ENCODE results near the gene CLEC3B.

The CLEC3B gene

DNA sequence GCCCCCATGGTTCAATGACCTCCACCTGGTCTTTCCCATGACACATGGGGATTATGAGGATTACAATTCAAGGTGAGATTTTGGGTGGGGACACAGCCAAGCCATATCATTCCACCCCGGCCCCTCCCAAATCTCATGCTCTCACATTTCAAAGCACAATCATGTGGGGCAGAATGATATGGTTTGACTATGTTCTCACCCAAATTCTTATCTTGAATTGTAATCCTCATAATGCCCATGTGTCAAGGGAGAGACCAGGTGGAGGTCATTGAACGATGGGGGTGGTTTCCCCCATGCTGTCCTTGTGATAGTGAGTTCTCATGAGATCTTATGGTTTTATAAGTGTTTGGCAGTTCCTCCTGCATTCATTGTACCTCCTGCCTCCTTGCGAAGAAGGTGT lies 2.4 kb upstream of the CLEC3B start:
- TF ChIP-seq SPI1 (IDR thresholded peaks at IDR 0.05; ENCODE audit: borderline replicate concordance, low read depth) (no peak), POLR2AphosphoS5 (IDR thresholded peaks at IDR 0.05; ENCODE audit: low read depth) (no peak), GABPA (IDR thresholded peaks at IDR 0.05; ENCODE audit: low read depth) (no peak)
- TF ChIP-seq, protein P1, sequence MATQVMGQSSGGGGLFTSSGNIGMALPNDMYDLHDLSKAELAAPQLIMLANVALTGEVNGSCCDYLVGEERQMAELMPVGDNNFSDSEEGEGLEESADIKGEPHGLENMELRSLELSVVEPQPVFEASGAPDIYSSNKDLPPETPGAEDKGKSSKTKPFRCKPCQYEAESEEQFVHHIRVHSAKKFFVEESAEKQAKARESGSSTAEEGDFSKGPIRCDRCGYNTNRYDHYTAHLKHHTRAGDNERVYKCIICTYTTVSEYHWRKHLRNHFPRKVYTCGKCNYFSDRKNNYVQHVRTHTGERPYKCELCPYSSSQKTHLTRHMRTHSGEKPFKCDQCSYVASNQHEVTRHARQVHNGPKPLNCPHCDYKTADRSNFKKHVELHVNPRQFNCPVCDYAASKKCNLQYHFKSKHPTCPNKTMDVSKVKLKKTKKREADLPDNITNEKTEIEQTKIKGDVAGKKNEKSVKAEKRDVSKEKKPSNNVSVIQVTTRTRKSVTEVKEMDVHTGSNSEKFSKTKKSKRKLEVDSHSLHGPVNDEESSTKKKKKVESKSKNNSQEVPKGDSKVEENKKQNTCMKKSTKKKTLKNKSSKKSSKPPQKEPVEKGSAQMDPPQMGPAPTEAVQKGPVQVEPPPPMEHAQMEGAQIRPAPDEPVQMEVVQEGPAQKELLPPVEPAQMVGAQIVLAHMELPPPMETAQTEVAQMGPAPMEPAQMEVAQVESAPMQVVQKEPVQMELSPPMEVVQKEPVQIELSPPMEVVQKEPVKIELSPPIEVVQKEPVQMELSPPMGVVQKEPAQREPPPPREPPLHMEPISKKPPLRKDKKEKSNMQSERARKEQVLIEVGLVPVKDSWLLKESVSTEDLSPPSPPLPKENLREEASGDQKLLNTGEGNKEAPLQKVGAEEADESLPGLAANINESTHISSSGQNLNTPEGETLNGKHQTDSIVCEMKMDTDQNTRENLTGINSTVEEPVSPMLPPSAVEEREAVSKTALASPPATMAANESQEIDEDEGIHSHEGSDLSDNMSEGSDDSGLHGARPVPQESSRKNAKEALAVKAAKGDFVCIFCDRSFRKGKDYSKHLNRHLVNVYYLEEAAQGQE (IDR thresholded peaks at IDR 0.05; ENCODE audit: insufficient replicate concordance, low read depth) = no peak
- TF ChIP-seq, protein P2, sequence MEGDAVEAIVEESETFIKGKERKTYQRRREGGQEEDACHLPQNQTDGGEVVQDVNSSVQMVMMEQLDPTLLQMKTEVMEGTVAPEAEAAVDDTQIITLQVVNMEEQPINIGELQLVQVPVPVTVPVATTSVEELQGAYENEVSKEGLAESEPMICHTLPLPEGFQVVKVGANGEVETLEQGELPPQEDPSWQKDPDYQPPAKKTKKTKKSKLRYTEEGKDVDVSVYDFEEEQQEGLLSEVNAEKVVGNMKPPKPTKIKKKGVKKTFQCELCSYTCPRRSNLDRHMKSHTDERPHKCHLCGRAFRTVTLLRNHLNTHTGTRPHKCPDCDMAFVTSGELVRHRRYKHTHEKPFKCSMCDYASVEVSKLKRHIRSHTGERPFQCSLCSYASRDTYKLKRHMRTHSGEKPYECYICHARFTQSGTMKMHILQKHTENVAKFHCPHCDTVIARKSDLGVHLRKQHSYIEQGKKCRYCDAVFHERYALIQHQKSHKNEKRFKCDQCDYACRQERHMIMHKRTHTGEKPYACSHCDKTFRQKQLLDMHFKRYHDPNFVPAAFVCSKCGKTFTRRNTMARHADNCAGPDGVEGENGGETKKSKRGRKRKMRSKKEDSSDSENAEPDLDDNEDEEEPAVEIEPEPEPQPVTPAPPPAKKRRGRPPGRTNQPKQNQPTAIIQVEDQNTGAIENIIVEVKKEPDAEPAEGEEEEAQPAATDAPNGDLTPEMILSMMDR (IDR thresholded peaks at IDR 0.05; ENCODE audit: insufficient read depth, low read length) = no peak
- Histone ChIP-seq H3K27ac (replicated peaks) (no peak overlapping the region), H3K27me3 (ENCODE audit: insufficient read depth, poor library complexity, severe bottlenecking) (no peaks in the 10 kb centered on the region), H3K4me3 (replicated peaks; ENCODE audit: insufficient read depth, low read length) (no peak overlapping the region)
- no peak for DNase-seq (ENCODE audit: low read depth in 1 of 2, low spot score in 1 of 2)

DNA sequence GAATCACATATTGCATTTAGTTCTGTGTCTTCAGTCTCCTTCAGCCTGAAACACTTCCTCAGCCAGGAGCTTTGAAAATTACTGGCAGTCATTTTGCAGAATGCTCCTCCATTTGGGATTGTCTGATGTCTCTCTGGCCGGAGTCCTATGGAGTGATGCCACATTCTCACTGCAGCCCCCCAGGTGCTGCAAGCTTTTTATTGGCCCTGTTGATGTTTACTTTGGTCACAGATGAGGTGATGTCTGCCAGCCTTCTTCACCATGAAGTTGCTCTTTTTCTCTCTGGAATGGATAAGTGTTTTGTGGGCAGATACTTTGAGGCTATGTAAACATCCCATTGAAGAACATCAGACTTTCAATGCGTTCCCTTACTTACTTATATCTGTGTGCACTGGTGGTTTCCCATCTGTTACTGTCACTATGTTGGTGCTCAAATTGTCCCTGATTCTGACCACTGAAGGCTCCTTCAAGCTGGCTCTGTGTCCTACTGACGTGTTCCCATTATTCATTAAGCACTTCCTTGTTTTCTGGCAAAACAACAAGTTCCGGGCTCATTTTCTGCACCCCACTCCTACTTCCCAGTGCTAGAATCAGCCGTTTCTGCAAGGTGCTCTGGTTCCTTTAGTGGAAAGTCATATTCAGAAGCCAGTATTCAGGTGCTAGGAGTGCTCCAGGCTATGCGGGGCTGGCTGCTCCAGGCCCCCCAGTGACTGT lies 1.4 kb upstream of the CLEC3B start:
- Histone ChIP-seq H3K4me3 (replicated peaks; ENCODE audit: insufficient read depth, low read length) (no peak overlapping the region), H3K27me3 (ENCODE audit: insufficient read depth, poor library complexity, severe bottlenecking) (no peaks in the 10 kb centered on the region), H3K27ac (replicated peaks) (no peak overlapping the region)
- peak in 1 of 2 experiments; percentile 11 for DNase-seq (ENCODE audit: low read depth in 1 of 2, low spot score in 1 of 2)
- TF ChIP-seq SPI1 (IDR thresholded peaks at IDR 0.05; ENCODE audit: borderline replicate concordance, low read depth) (peak; percentile 62; the same call in 1 of the 2 replicates), GABPA (IDR thresholded peaks at IDR 0.05; ENCODE audit: low read depth) (no peak), POLR2AphosphoS5 (IDR thresholded peaks at IDR 0.05; ENCODE audit: low read depth) (no peak)
- TF ChIP-seq, protein P1 (IDR thresholded peaks at IDR 0.05; ENCODE audit: insufficient replicate concordance, low read depth) = no peak
- TF ChIP-seq, protein P2 (IDR thresholded peaks at IDR 0.05; ENCODE audit: insufficient read depth, low read length) = no peak

DNA sequence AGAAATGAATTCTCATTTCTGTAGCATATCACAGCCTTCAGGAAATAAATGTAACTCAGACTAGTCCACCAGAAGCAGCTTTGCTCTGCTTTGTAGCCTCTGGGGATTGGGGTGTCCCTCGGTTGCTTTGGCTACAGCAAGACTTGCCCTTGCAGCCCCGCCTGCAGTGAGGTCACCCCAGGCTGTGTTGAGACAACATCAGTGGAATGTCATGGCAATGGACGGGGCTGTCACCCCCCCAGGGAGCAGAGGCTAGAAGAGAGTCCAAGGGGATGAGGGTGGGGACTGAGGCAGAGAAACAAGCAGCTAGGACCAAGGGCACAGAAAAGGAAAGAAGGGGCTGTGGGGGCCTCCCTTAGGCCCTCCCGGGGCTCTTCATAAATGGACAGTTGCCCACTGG lies 854 bp downstream of the CLEC3B start:
- no peak for DNase-seq (ENCODE audit: low read depth in 1 of 2, low spot score in 1 of 2)
- TF ChIP-seq, protein P1 (IDR thresholded peaks at IDR 0.05; ENCODE audit: insufficient replicate concordance, low read depth) = no peak
- no peak for TF ChIP-seq SPI1 (IDR thresholded peaks at IDR 0.05; ENCODE audit: borderline replicate concordance, low read depth)
- TF ChIP-seq GABPA (IDR thresholded peaks at IDR 0.05; ENCODE audit: low read depth) = no peak
- TF ChIP-seq, protein P2 (IDR thresholded peaks at IDR 0.05; ENCODE audit: insufficient read depth, low read length) = no peak
- TF ChIP-seq POLR2AphosphoS5 (IDR thresholded peaks at IDR 0.05; ENCODE audit: low read depth) = no peak

More for the DNA sequence above, 854 bp downstream of the CLEC3B start:
- Histone ChIP-seq H3K27ac (replicated peaks) (no peak overlapping the region), H3K27me3 (ENCODE audit: insufficient read depth, poor library complexity, severe bottlenecking) (no peaks in the 10 kb centered on the region), H3K4me3 (replicated peaks; ENCODE audit: insufficient read depth, low read length) (no peak overlapping the region)
